GM19468 (cell line): ENCODE data around the gene NUMB.

Experiments used
- ATAC-seq: cut with Tn5 transposase; IDR thresholded peaks from one replicate; pipeline ENCODE4 v1.9.1; 2021; ENCODE audit warnings: mild to moderate bottlenecking, moderate library complexity, moderate number of reproducible peaks; ENCODE audit not compliant: unreplicated experiment; ENCODE audit errors: extremely low read depth

NUMB gene

DNA sequence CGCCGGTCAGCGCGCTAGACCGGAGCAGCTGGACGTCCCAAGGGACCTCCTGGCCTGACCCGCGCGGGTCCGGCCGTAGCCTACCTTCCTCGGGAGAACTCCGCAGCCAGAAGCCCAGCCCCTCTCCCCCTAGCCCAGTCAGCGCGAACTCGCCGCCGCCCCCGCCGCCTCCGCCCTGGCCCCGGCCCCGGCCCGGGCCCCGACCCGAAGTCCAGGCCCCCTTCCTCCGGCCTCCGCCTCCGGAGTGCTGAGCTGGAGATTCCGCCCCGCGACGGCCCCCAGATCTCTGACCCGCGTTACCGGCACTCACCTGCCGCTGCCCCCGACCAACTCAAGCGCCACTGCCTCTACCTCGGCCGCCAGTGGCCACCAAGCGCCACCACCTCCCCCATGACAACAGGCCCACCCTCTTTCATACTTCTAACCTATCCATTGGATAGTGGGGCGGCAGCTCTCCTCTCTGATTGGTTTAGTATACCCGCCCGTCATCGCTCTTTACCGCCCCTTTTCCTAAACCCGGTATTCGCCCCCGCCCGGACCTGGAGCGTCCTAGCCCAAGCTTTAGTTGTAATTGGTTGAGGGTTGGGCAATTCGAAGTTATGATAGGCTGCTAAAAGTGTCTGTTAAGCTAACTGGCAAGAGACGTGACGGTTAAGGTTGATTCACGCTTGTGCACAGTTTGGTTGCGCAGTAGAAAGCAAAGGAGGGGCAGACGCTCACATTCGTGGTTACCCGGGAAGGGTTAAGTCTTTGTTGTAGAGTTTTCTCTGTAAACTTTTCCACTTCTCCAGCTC is at the start of gene NUMB:
Gene NUMB (minus strand): TSS at position 364 of the 794 bp plus-strand sequence. CDS start 102,795 bp downstream, outside the sequence.
- ATAC-seq, result peak; percentile 90

DNA sequence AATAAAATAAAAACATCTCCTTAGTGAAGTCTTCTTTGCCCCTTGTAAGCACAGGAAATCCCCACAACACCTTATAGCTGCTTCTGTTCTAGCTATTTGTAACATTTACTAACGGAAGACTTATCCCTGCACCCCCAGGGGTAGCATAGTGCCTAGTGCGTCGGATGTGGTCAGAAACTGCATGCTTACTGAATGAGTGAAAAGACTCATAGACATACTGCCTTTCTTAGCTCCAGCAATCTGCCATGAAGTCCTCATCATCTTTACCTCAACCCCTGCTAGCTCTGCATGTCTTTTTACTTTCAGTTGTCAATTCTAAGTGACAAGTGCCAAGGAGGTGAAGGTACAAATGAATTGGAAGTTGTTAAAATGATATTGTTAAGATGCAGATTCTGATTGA is 45.3 kb upstream of the NUMB start:
- no peak for ATAC-seq

DNA sequence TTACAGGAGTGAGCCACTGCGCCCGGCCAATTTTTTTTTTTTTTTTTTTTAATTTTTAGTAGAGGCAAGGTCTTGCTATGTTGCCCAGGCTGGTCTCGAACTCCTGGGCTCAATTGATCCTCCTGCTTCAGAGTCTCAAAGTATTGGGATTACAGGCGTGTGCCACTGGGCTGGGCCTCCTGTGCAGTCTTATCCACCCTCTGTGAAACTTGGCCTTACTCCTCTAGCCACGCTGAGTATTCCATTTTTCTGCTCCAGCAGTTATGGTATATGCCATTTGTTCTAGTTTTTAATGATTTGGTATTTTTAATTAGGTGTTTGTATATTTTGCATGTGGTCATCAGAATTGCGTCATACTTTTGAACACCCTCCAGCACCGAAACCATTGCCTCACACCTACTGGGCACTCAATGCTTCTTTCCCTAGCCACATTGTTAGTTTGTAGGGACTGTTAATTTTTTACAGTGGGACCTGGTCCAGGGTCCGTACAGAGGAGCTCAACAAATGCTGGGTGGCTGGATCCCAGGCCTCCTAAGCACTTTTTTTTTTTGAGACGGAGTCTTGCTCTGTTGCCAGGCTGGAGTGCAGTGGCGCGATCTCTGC is 43.8 kb upstream of the NUMB start:
- no peak for ATAC-seq

DNA sequence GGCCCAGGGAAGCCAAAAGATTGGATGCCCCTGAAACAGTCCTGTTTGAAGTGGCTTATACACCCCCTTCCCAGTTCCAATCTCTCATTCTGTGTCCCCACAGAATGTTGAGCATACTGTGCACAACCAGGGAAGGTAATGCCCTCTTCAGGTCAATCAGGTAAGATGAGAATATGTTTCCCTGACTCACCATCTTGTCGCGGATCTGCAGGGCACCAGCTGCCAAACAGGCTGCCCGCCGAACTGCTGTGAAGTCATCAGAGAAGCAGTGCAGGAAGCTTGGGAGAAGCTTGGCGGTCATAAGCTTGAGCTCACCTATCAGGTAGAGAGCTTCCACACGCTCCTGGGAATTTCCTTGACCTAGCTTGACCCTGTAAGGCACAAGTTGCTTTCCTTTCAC is 42.0 kb upstream of the NUMB start:
- ATAC-seq, result no peak

DNA sequence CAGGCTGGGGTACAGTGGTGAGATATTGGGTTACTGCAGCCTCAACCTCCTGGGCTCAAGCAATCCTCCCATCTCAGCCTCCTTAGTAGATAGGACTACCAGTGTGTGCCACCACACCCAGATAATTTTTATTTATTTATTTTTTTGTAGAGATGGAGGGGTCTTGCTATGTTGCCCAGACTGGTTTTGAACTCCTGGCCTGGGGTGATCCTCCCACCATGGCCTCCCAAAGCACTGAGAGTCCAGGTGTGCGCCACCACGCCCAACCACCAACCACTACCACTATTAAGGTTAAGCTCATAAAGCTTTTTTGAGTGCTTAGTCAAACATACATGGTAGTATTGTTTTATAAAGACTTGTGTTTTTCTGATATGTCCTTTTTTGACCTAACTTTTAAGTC is 36.2 kb upstream of the NUMB start:
- ATAC-seq, result no peak

DNA sequence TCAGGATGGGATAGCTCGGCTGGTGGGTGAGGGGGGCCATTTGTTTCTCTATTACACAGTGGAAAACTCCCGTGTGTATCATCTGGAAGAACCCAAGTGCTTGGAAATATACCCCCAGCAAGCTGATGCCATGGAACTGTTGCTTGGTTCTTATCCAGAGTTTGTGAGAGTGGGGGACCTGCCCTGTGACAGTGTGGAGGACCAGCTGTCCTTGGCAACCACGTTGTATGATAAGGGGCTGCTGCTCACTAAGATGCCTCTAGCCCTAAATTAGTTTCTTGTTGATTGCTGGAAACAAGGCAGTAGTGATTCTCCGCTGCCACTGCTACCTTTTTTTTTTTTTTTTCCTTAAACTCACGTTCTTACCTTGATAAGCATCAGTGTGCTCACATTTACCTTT is 34.3 kb upstream of the NUMB start:
- ATAC-seq, result no peak

DNA sequence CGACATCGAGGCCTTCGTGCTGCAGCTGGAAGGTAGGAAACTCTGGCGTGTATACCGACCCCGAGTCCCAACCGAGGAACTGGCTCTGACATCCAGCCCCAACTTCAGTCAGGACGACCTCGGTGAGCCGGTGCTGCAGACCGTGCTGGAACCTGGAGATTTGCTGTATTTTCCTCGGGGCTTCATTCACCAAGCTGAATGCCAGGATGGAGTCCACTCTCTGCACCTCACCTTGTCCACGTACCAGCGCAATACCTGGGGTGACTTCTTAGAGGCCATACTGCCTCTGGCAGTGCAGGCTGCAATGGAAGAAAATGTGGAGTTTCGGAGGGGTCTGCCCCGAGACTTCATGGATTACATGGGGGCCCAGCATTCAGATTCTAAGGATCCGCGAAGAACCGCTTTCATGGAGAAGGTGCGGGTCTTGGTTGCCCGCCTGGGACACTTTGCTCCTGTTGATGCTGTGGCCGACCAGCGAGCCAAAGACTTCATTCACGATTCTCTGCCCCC is 33.8 kb upstream of the NUMB start:
- ATAC-seq, result no peak

DNA sequence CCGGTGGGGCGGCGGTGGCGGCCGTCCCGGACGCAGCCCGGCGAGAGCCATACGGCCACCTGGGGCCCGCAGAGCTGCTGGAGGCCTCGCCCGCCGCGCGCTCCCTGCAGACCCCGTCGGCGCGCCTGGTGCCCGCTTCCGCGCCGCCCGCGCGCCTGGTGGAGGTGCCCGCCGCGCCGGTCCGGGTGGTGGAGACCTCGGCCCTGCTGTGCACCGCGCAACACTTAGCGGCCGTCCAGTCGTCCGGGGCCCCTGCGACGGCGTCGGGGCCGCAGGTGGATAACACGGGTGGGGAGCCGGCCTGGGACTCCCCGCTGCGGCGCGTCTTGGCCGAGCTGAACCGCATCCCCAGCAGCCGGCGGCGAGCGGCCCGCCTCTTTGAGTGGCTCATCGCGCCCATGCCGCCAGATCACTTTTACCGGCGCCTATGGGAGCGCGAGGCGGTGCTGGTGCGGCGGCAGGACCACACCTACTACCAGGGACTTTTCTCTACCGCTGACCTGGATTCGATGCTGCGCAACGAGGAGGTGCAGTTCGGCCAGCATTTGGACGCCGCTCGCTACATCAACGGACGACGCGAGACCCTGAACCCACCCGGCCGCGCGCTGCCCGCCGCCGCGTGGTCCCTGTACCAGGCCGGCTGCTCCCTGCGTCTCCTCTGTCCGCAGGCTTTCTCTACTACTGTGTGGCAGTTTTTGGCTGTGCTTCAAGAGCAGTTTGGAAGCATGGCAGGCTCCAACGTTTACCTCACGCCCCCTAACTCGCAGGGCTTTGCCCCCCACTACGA is 33.1 kb upstream of the NUMB start:
- ATAC-seq, result peak; percentile 15

DNA sequence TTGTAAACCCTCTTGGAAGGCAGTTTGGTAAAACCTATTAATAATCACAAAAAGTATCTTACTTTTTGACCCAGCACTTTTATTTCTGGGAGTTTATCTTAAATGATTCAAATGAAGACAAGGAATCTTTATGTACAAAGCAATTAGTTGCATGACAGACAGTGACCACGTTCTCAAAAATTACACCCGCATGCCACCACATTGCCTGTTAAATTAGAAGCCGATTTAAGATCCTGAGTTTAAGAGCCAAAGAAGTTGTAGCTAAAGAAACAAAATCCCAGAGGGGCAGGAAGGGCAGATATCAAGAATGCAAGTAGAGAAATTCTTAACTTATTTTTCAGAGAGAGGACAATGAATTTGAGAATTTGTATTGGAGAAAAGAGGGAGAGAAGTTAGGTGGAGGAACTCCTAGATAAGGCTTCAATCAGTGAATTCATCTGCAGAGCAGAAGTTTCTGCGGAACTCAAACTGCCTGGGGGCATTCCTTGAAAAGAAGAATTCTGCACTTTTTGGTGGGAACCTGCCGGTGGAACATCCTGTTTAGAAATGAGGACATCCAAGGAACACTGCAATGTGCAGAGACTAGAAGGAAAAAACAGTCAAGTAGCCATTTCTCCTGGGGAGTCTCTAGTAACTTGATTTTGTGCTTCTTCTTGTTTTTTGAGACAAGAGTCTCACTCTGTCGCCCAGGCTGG is 31.3 kb upstream of the NUMB start:
- no peak for ATAC-seq

DNA sequence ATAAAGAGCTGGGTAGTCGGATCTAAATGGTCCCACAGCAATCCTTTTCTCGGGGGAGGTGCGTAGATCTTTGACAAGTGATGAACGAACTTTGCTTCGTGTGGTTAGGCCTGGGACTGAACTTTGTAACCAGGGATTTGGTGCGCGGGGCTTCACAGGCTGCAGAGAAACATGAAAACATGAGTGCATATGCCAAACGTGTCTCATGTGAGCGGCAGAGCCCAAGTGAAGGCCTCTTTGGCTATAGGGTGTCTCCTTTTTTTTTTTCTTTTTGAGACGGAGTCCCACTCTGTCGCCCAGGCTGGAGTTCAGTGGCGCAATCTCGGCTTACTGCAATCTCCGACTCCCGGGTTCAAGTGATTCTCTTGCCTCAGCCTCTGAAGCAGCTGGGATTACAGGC is 20.3 kb upstream of the NUMB start:
- no peak for ATAC-seq

DNA sequence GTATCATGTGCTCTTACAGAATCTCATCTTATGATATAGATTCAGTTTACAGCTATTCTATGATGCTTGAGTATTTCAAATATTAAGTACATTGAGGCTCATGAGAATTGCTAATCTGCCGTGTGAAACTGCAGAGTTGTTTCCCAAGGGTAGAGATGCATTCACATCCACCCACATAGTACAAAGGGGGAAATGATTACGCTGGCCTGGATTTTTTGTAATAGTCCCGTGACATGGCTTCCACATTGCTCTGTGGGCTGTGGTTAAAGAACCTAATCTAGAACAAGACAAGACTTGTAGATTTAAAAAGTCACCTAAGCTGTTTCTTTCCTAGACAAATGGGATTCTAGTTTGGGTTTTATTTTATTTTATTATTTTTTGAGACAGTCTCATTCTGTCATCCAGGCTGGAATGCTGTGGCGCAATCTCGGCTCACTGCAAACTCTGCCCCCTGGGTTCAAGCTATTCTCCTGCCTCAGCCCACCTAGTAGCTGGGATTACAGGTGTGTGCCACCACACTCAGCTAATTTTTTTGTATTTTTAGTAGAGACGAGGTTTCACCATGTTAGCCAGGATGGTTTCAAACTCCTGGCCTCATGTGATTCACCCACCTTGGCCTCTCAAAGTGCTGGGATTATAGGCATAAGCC is 19.4 kb upstream of the NUMB start:
- no peak for ATAC-seq

DNA sequence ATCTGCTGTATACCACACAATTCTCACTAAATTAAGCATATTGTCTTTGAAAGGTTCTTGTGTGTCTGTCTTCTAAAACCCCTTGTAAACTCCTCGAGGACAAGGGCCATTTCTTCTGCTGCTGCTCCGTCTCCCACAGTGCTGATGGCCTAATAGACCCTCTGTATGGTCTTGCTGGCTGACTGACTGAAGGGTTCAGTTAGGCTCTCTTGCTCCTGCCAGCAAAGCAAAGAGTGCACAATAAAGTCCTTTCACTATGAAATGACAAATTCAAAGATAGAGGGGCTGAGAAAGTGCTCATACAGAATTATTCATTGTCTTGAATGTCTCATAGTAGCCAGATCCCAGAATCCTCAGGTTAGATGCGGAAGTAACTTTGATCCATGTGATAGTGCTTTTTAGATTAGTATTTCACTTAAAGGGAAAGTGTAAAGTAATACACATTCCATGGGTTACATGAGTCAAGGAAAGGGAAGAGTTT is 18.1 kb upstream of the NUMB start:
- no peak for ATAC-seq

DNA sequence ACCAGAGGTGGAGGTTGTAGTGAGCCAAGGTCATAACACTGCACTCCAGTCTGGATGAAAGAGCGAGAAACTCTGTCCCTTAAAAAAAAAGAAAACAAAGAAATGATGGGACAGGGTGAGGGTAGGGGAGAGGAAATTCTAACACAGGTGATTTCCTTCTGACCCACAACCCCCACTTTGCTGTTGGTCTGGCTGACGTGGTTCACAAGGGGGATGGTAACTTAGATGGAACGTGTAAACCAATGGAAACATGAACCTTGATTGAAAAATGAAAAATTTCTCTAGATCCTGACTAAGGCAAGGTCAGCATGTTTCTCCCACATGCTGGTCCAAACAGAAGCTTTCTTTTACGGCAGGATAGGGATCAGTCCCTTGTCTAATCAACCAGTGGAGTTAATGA is 16.6 kb upstream of the NUMB start:
- no peak for ATAC-seq

DNA sequence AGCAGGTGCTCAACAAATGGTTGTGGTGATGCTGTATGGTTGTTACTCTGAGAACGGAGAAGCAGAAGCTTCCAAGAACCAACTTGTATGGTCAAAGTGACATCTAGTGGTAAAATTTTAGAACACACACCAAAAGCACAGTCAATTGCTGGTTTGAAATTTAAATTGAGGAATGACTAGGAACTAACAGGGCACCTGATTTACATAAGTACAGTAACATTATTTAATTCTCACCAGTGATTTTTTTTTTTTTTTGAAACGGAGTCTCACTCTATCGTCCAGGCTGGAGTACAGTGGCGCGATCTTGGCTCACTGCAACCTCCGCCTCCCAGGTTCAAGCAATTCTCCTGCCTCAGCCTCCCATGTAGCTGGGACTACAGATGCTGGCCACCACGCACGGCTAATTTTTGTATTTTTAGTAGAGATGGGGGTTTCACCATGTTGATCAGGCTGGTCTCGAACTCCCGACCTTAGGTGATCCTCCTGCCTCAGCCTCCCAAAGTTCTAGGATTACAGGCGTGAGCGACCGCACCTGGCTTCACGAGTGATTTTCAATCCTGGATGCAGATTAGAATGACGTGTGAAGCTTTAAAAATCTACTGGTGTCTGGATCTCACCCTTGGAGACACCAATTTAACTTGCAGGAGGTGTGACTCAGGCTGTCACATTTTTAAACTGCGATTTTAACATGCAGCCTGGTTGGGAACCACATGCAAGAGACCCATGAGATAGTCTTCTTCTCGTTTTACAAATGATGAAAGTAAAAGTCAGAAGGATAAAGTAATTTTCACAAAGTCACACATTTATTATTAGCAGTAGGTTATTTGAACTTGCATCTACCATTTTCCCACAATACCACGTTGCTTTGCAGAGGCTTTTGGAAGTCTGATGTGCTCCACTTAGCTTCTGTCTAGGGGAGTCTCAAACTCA is 14.1 kb upstream of the NUMB start:
- no peak for ATAC-seq

DNA sequence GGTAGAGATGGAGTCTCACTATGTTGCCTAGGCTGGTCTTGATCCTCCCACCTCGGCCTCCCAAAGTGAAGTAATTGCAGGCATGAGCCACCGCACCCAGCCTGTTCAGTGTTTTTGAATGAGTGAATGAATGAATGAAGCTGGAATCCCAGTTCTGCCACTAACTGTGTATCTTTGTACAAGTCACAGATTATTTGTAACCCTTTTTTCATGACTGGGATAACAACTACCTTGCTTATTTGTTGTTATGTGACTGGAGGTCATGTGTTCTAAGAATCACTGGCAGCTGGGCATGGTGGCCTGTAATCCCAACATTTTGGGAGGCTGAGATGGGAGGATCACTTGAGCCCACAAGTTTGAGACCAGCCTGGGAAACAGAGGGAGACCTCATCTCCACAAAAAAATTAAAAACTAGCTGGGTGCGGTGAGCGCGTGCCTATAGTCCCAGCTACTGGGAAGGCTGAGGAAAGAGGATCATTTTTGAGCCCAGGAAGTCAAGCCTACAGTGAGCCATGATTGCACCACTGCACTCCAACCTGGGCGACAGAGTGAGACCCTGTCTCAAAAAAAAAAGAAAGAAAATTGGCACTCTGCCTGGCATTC is 13.3 kb upstream of the NUMB start:
- ATAC-seq, result no peak

DNA sequence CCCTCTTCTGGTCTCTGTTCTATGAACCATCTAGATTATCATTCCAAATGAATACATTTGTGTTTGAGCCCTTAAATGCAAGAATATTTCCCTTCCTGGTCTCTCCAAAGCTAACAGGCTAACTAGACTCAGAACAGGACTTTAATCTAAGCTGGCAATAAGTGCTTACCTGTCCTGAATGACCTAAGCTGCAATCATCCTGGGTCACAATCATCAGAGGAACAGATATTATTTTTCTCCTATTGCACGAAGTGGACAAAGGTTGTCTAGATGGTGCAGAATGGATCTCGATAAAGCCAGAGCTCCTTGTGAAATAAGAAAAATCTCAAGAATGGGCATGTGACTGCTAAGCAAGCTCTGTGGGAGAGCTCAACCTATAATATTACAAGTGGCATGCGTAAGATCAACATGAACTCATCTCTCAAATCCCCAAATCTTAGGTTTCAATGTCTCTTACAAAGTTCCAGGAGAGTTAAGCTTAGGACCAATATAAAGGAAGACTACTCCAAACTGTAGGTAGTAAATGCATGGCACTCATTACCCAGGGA is 10.6 kb upstream of the NUMB start:
- ATAC-seq, result no peak

DNA sequence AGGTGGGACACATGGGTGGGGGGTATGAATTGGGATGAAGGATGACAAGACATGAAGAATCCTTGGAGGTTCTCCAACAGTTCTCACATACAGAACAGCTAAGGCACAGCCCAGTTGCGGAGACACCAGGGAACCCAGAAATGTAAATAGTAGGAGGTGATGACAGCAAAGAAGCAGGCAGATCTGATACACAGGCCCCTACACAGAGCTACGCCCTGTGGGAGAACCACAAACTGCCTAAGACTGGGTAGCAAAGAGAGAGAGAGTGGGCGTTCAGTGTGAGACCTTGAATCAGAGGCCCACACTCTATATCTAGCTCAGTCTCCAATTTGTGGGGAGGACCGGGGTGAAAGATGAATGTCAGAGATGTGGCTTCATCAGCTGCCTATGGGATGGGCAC is 9.5 kb upstream of the NUMB start:
- ATAC-seq, result no peak

DNA sequence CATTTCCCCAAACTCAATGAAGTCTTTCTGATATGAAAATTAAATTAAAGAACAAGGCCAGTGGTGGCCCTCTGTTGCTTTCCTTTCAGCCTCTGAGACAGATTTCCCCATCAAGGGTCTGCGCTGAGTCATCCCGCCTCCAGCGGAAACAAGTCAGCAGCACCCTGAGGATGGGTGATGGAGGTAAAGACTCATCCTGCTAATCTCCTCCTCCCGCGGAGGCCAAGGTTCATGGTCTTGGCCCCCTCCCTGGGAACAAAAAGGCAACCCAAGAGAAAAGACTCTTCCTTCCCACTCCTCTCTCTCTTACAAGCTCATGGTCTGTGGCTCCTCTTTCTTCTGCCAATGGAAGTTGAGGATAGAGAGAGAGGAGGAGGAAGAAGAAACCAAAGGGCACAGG is 9.0 kb upstream of the NUMB start:
- ATAC-seq, result no peak
